GM23338 (cell line): Measurements from ENCODE around the gene NFKB2.

Source experiments
- CTCF ChIP-seq, 2 experiments: fragments of 200-600 bp in 1 of 2; sonication (generic) in 1 of 2; conservative IDR thresholded peaks; 2 replicates each; pipeline versions ENCODE4 v1.5.1 to v1.6.1; 2016 to 2017; ENCODE audit warnings: antibody characterized with exemption in 2 of 2, low read depth in 2 of 2, mild to moderate bottlenecking in 2 of 2, moderate library complexity in 1 of 2
- POLR2AphosphoS5 ChIP-seq: IDR thresholded peaks from 2 replicates; pipeline ENCODE4 v1.6.1; 2016; ENCODE audit warnings: antibody characterized with exemption, low read depth
- STAT1 ChIP-seq: IDR thresholded peaks from one replicate; pipeline ENCODE4 v1.6.1; 2016; ENCODE audit warnings: antibody characterized with exemption; ENCODE audit not compliant: unreplicated experiment

GRCh38 chr10:102435133-102435497, 39.6 kb downstream of the NFKB2 start:
- TF ChIP-seq POLR2AphosphoS5 (no peak), CTCF (conservative IDR thresholded peaks at IDR 0.05; ENCODE audit: low read depth in 2 of 2) (no peak), STAT1 (no peak)
